GOT3 (cell line): ENCODE results near the gene POU4F3.
A peak's percentile ranks its signal among the peaks of the same experiment; 100 is the strongest.

ENCODE experiments used
- DNase-seq: peaks from one replicate; lab custom pipeline; 2025; ENCODE audit warnings: mixed read lengths; lab: John Stamatoyannopoulos, UW

Gene POU4F3

DNA sequence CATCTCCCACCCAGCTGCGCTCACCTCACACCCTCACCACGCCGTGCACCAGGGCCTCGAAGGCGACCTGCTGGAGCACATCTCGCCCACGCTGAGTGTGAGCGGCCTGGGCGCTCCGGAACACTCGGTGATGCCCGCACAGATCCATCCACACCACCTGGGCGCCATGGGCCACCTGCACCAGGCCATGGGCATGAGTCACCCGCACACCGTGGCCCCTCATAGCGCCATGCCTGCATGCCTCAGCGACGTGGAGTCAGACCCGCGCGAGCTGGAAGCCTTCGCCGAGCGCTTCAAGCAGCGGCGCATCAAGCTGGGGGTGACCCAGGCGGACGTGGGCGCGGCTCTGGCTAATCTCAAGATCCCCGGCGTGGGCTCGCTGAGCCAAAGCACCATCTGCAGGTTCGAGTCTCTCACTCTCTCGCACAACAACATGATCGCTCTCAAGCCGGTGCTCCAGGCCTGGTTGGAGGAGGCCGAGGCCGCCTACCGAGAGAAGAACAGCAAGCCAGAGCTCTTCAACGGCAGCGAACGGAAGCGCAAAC lies 1.1 kb downstream of the POU4F3 start:
- no peak for DNase-seq

DNA sequence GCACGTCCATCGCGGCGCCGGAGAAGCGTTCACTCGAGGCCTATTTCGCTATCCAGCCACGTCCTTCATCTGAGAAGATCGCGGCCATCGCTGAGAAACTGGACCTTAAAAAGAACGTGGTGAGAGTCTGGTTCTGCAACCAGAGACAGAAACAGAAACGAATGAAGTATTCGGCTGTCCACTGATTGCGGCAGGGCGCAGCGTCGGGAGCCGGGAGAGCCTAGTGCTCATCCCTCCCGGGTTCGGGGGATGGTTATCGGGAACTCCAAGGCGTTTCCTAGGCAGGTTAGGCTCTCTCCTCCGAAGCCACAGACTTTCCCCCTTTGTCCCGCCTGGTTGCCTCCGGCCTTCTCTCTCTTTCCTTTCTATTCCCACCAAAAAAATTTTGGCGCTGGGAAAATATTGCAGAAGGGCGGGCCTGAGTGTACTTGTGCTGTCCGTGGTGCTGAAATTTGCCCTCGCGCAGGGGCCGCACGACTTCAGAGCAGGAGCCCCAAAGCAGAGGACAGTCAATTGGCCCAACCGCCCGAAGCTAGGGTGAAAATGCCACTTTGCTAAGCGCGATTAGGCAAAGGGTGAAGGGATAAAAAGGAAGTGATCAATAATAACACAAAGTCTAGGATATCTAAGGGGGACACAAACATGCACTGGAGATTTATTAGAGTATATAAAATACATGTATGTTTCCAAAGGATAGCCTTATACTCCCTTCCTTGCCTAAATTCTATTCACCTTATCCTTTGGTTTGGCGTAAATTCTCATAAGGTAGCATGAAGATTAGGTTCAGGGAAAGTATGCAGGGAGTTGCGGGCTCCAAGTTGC lies 1.8 kb downstream of the POU4F3 start:
- DNase-seq = peak; percentile 34

GRCh38 chr5:146341854-146342253 lies 3.2 kb downstream of the POU4F3 start:
- DNase-seq = no peak

DNA sequence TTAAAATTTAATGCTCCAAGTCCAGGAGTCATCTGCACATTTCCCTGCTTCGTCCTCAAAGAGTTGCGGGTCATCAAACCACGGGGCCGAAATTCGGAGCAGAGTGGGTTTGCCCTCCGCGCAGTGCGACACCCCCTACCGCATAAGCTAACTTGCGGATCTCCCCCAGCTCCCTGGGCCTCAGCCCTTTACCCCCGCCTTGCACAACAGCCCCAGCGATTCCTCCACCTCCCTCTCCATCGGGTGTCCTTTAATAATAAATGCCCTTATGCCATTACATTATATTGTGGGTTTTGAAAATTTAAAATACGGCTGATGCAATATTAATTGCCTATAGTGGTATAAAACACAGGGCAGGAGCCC lies 3.9 kb downstream of the POU4F3 start:
- no peak for DNase-seq

DNA sequence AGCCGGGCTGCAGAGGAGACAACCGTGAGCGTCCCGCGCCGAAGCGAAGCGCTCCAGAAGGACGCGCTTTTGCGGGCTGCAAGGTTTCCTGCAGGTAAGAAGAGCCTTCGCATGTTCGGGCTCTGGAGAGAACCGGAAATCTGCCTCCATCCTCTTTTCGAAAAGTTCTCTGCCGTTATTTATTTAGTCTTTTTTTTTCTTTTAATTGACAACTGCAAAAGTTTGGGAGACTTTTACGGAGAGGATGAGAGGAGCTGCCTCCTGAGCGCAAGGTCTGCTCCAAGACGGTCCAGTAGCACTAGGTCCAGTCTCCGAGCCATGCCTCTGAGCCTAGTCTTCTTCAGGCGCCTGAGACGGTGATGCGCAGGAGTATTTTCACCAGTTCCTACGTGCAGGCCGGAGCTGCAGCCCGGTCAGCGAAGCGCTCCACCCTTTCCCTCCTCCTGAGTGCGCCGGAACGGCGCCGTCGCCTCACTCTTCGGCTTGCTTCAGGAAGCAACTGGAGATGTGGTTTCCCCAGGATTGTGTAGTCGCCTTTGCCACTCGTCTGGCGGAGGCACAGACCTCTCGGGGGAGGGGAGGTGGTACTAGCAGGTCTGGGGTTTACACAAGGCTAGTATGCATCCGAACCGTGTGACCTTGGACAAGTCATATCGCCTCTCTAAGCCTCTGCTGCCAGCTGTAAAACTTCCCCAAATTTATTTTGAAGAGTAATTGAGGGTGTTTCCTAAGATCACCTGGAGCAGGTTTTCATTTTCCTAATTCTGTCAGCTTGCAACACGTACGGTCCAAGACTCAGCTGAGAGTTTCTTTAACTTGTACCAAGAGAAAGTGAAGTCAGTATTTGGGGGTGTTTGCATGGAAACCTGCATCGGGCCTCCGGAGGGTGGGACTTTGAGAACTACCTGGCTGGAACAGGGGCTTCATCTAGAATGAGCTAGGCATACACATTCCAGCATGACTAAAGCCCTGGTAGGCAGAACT lies 4.5 kb downstream of the POU4F3 start:
- no peak for DNase-seq

GRCh38 chr5:146344155-146345118 lies 5.8 kb downstream of the POU4F3 start:
- no peak for DNase-seq

GRCh38 chr5:146345240-146345577 lies 6.6 kb downstream of the POU4F3 start:
- DNase-seq = no peak

GRCh38 chr5:146345578-146346366 lies 7.1 kb downstream of the POU4F3 start:
- DNase-seq = no peak

- no peak for DNase-seq
Measured at GRCh38 chr5:146357126-146357525, 18.5 kb downstream of the POU4F3 start.

GRCh38 chr5:146359836-146360235 lies 21.2 kb downstream of the POU4F3 start:
- DNase-seq = no peak

DNA sequence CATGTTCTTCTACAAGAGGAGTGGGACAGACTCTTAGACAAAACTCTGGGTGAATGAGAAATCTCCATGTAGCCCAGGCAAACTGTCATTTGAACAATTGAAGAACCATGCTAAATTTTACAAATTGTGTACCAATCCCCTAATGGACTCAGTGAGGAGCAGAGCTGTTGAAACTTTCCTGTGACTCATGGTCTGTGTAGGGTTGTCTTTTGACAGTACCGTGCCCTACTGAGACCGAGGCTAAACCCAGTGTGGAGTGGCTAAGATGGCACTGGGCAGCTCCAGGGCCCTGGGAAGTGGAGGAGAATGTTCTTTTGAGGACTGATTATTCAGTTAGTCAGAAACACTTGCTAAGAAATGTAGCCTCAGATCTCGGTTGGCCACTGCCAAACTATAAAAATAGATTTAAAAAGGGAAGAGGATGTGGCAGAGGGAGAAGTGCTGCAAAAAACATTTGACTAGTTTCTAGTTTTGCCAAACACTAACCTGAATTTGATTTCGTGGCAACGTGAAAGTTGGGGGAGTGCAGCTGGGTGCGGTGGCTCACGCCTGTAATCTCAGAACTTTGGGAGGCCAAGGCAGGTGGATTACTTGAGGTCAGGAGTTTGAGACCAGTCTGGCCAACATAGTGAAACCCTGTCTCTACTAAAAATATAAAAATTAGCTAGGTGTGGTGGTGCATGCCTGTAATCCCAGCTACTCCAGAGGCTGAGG lies 24.7 kb downstream of the POU4F3 start:
- DNase-seq = no peak

DNA sequence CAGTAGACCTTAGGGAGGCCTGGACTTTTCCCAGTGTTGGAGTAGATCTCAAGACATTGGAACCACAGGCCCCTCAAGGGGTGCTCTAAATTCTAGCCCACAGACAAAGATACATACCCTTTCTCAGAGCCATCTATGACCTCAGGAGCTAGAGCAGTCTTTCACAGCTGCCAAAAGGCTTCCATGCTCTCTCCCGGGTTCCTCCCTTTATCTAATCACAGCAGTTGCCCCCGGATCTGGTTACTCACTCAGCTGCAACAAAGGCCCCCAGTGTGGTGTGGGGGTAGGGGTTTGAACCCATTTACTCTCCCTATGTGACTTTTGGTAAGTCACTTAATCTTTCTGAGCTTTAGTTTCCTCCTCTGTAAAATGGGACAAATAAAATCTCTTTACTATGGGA lies 27.0 kb downstream of the POU4F3 start:
- DNase-seq = no peak

- DNase-seq = no peak
Measured at GRCh38 chr5:146366904-146367303, 28.3 kb downstream of the POU4F3 start.

DNA sequence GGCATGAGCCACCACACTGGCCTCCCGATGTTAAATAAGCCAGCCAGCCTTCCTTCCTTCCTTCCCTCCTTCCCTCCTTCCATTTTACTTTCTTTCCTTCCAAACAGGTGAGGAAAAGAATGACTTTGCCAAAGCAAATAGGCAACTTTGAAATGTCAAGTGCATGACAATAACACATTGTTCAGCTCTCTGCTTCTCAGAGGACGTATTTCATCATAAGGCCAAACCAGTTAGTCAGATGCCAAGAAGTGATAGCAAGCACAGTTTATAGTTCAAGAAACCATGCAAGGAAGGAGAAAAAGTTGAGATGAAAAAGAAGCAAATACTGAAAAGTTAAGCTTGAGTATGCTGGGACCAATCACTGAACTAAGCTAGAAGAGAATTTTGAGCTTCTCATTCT lies 29.5 kb downstream of the POU4F3 start:
- DNase-seq = no peak

DNA sequence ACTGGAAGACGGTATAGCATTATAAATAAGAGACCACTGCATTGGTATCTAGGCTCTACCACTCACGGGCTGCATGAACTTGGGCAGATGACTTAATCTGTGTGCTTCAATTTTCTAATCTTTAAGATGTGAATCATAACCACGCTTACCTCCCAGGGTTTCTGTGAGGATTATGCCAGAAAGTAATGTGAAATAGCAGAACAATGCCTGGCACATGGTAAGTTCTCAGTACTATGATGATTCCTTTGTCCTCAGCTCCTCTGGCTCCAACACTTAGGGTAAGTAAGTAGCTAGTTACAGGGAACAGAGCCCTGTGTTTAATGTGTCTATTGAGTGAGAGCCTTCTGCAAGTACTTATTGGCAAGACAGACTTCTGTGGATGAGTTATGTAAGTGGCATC lies 31.1 kb downstream of the POU4F3 start:
- DNase-seq = no peak

- no peak for DNase-seq
Measured at GRCh38 chr5:146376821-146377220, 38.2 kb downstream of the POU4F3 start.

DNA sequence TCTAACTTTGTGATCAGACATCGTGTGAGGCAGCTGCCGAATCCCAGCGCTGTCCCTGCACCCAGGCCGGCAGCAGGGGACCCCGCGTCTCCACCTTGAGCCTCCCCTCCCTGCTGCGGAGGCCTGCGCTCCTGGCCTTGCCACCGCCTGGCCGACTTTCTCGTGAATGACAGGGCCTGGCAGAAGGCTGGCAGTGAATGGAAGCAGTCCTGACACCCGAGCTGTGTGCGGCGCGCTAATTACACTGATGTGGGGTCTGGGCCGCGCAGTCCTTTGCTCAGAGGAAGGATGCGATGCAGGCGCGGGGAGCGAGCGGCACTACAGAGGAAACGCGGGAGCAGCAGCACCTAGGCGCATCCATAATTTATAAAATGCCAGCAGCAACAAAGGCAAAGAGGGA lies 40.3 kb downstream of the POU4F3 start:
- DNase-seq = no peak

DNA sequence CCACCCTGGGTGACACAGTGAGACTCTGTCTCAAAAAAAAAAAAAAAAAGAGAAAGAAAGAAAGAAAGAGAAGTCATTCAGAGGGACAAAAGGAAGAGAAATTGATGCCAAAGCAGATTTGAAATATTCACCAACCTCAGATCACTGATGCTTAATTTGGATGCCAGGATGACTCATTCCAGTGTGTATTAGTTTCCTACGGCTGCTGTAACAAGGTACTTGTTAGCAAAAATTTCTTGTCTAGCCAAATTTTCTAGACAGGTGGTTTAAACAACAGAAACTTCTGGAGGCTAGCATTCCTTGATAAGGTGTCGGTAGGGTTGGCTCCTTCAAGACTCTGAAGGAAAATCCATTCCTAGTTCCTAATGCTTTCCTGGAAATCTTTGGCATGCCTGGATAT lies 42.1 kb downstream of the POU4F3 start:
- no peak for DNase-seq

- DNase-seq = no peak
Measured at GRCh38 chr5:146388386-146388785, 49.7 kb downstream of the POU4F3 start.

GRCh38 chr5:146390469-146390868 lies 51.8 kb downstream of the POU4F3 start:
- DNase-seq = no peak
